ENCODE measurements around the gene SLC26A11. TPM values are rescaled to one million over a fixed set of nuclear protein-coding genes. Genes with fewer than 3 reads are reported as not detected.

The SLC26A11 gene
- total RNA-seq, 1 experiment from 2014 or later, result 26.5 TPM

- H4K5ac ChIP-seq (ENCODE audit: insufficient read length, low read depth, low read length), result no peak overlapping the region
- no peaks in the 10 kb centered on the region for H3K79me1 ChIP-seq (ENCODE audit: insufficient read depth, low read depth, low read length, poor library complexity, severe bottlenecking)
- H3K27ac Mint-ChIP-seq, result peak overlapping the region; percentile 81 to 85 (median 84); a peak in 4 of 7 replicates
- no peak overlapping the region for H4K91ac ChIP-seq (ENCODE audit: insufficient read length, low read depth, low read length)
- H3K27me3 ChIP-seq (ENCODE audit: insufficient read depth, low read length), result no peaks in the 10 kb centered on the region
- no peak for TF ChIP-seq CTCF (conservative IDR thresholded peaks at IDR 0.05)
- H3K14ac ChIP-seq (ENCODE audit: insufficient read depth, low read length), result no peak overlapping the region
- no peak overlapping the region for H3K56ac ChIP-seq (ENCODE audit: insufficient read length, low read depth, low read length)
- H3K27ac ChIP-seq (ENCODE audit: insufficient read length, low read depth, low read length), result no peak overlapping the region
- no peak overlapping the region for H3K4ac ChIP-seq (ENCODE audit: low read depth, low read length)
- H2AK5ac ChIP-seq (ENCODE audit: insufficient read length, low read length), result no peak overlapping the region
- H3K18ac ChIP-seq (ENCODE audit: insufficient read length, low read depth, low read length), result no peak overlapping the region
- no peak overlapping the region for H3T11ph ChIP-seq (ENCODE audit: low read length)
- no peak overlapping the region for H2BK15ac ChIP-seq (ENCODE audit: low read depth, low read length)
- no peaks in the 10 kb centered on the region for H3K27me3 Mint-ChIP-seq (ENCODE audit: low read depth)
- H2BK12ac ChIP-seq (ENCODE audit: insufficient read length, low read depth, low read length), result no peak overlapping the region
- no peak overlapping the region for H2BK20ac ChIP-seq (ENCODE audit: low read depth, low read length, poor library complexity, severe bottlenecking)
- H2BK120ac ChIP-seq (ENCODE audit: low read depth, low read length, poor library complexity, severe bottlenecking), result no peak overlapping the region
- H3K4me2 ChIP-seq (ENCODE audit: insufficient read depth, insufficient read length, low read length), result no peak overlapping the region
- H3K4me1 Mint-ChIP-seq, result peaks cover 21 to 26% of the 10 kb centered on the region in 2 experiments
- H3K4me1 ChIP-seq (ENCODE audit: insufficient read depth, low read length), result peaks cover 7% of the 10 kb centered on the region; the same call in 1 of the 2 replicates
- WGBS (ENCODE audit: extremely low coverage, insufficient read length, low lambda C conversion rate), result no CpG with 5 or more reads among the region's 13 CpGs
- H2AFZ ChIP-seq (ENCODE audit: low read length), result no peak overlapping the region
- peaks cover 2 to 8% (median 4%) of the 10 kb centered on the region in 3 experiments; a peak in 5 of 7 replicates for H3K36me3 Mint-ChIP-seq (ENCODE audit: insufficient read depth in 1 of 3, low read depth in 3 of 3)
- H3K9me3 Mint-ChIP-seq, result no peaks in the 10 kb centered on the region
- H4K20me1 ChIP-seq (ENCODE audit: control insufficient read depth, insufficient read depth, insufficient read length), result no peaks in the 10 kb centered on the region
- H3K23ac ChIP-seq (ENCODE audit: insufficient read length, low read depth, low read length), result no peak overlapping the region
- H3K79me2 ChIP-seq (ENCODE audit: insufficient read depth, low read length), result no peaks in the 10 kb centered on the region
- H4K8ac ChIP-seq (replicated peaks; ENCODE audit: insufficient read length, low read depth, low read length), result no peak overlapping the region
- peak; percentile 32 for DNase-seq
- no peaks in the 10 kb centered on the region for H3K23me2 ChIP-seq (ENCODE audit: insufficient read length, low read depth, low read length, poor library complexity, severe bottlenecking)
- no peaks in the 10 kb centered on the region for H3K9me3 ChIP-seq (ENCODE audit: control insufficient read depth, low read depth, low read length)
- no peak overlapping the region for H3K9ac ChIP-seq (ENCODE audit: extremely low read depth, insufficient read length, low read length)
- no peak overlapping the region; a peak in 1 of 5 replicates for H3K4me3 Mint-ChIP-seq
- H2BK5ac ChIP-seq (ENCODE audit: insufficient read length, low read length), result peak overlapping the region; percentile 80
These were observed 34.4 kb downstream of the SLC26A11 start for GRCh38 chr17:80254396-80255251.
